ENCODE data around the gene TP53TG3E. TPM values are rescaled to one million over a fixed set of nuclear protein-coding genes. Genes with fewer than 3 reads are reported as not detected.
"Not testable (repeated sequence)": the region's sequence is repeated elsewhere in the genome, so short reads cannot be mapped to it uniquely, and the experiment has no call there.

Gene TP53TG3E
- total RNA-seq (ENCODE audit: insufficient read depth, low replicate concordance) = not detected

GRCh38 chr16:33304006-33304405 lies at the start of gene TP53TG3E:
TSS of gene TP53TG3E (plus strand) at chr16:33304306. CDS start at chr16:33304374, 68 bp downstream.
- not testable (repeated sequence) for DNase-seq (ENCODE audit: low spot score)

DNA sequence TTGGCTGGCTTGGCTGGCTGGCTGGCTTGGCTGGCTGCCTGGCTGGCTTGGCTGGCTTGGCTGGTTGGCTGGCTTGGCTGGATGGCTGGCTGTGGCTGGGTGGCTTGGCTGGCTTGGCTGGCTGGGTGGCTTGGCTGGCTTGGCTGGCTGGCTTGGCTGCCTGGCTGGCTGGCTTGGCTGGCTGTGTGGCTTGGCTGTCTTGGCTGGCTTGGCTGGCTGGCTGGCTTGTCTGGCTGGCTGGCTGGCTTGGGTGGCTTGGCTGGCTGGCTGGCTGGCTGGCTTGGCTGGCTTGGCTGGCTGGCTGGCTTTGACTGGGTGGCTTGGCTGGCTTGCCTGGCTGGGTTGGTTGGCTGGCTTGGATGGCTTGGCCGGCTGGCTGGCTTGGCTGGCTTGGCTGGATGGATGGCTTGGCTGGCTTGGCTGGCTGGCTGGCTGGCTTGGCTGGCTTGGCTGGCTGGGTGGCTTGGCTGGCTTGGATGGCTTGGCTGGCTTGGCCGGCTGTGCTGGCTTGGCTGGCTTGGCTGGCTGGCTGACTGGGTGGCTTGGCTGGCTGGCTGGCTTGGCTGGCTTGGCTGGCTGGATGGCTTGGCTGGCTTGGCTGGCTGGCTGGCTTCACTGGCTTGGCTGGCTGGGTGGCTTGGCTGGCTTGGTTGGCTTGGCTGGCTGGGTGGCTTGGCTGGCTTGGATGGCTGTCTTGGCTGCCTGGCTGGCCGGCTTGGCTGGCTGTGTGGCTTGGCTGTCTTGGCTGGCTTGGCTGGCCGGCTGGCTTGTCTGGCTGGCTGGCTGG lies 32.3 kb downstream of the TP53TG3E start:
- not testable (repeated sequence) for DNase-seq (ENCODE audit: low spot score)

DNA sequence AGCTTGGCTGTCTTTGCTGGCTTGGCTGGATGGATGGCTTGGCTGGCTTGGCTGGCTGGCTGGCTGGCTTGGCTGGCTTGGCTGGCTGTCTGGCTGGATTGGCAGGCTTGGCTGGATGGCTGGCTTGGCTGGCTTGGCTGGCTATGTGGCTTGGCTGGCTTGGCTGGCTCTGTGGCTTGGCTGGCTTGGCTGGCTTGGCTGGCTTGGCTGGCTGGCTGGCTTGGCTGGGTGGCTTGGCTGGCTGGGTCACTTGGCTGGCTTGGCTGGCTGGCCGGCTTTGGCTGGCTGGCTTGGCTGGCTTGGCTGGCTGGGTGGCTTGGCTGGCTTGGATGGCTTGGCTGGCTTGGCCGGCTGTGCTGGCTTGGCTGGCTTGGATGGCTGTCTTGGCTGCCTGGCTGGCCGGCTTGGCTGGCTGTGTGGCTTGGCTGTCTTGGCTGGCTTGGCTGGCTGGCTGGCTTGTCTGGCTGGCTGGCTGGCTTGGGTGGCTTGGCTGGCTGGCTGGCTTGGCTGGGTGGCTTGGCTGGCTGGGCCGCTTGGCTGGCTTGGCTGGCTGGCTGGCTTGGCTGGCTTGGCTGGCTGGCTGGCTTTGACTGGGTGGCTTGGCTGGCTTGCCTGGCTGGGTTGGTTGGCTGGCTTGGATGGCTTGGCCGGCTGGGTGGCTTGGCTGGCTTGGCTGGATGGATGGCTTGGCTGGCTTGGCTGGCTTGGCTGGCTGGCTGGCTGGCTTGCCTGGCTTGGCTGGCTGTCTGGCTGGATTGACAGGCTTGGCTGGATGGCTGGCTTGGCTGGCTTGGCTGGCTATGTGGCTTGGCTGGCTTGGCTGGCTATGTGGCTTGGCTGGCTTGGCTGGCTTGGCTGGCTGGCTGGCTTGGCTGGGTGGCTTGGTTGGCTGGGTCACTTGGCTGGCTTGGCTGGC lies 33.8 kb downstream of the TP53TG3E start:
- not testable (repeated sequence) for DNase-seq (ENCODE audit: low spot score)

DNA sequence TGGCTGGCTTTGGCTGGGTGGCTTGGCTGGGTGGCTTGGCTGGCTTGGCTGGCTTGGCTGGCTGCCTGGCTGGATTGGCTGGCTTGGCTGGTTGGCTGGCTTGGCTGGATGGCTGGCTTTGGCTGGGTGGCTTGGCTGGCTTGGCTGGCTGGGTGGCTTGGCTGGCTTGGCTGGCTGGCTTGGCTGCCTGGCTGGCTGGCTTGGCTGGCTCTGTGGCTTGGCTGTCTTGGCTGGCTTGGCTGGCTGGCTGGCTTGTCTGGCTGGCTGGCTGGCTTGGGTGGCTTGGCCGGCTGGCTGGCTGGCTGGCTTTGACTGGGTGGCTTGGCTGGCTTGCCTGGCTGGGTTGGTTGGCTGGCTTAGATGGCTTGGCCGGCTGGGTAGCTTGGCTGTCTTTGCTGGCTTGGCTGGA lies 34.4 kb downstream of the TP53TG3E start:
- DNase-seq (ENCODE audit: low spot score) = not testable (repeated sequence)

GRCh38 chr16:33339093-33340061 lies 35.3 kb downstream of the TP53TG3E start:
- DNase-seq (ENCODE audit: low spot score) = not testable (repeated sequence)

Other genes starting within 250 kb of the TP53TG3E start
- gene TP53TG3C, start 110.1 kb upstream of the TP53TG3E start, total RNA-seq (ENCODE audit: insufficient read depth, low replicate concordance) = not detected
- not detected for gene TP53TG3B, start 56.5 kb downstream of the TP53TG3E start, total RNA-seq (ENCODE audit: insufficient read depth, low replicate concordance)
- 0.48 TPM for gene TP53TG3F, start 155.3 kb downstream of the TP53TG3E start, total RNA-seq (ENCODE audit: insufficient read depth, low replicate concordance)